SJCRH30 (cell line): ENCODE results near the gene RAB9B. TPM values are rescaled to one million over a fixed set of nuclear protein-coding genes. Genes with fewer than 3 reads are reported as not detected.

Experiments
- DNase-seq, 2 experiments: peaks; one replicate each; pipeline ENCODE4 v3.0.0-alpha.2; 2015 to 2020
- H3K27ac ChIP-seq: fragments of 250-450 bp; sonication (Bioruptor Pico); 2 replicates; pipeline ENCODE4 v1.5.1; 2020; ENCODE audit warnings: mild to moderate bottlenecking, moderate library complexity
- H3K27me3 ChIP-seq: fragments of 250-450 bp; sonication (Bioruptor Pico); 2 replicates; pipeline ENCODE4 v1.5.1; 2020; ENCODE audit warnings: mild to moderate bottlenecking, moderate library complexity
- H3K36me3 ChIP-seq: fragments of 250-450 bp; sonication (Bioruptor Pico); 2 replicates; pipeline ENCODE4 v1.5.1; 2020; ENCODE audit warnings: mild to moderate bottlenecking, moderate library complexity
- H3K4me1 ChIP-seq: fragments of 250-450 bp; sonication (Bioruptor Pico); 2 replicates; pipeline ENCODE4 v1.5.1; 2020; ENCODE audit warnings: mild to moderate bottlenecking, moderate library complexity
- H3K4me3 ChIP-seq: fragments of 250-450 bp; sonication (Bioruptor Pico); 2 replicates; pipeline ENCODE4 v1.5.1; 2020; ENCODE audit warnings: mild to moderate bottlenecking, moderate library complexity
- H3K9me3 ChIP-seq: fragments of 250-450 bp; sonication (Bioruptor Pico); replicated peaks from 2 replicates; pipeline ENCODE4 v1.5.1; 2020; ENCODE audit warnings: mild to moderate bottlenecking, moderate library complexity
- total RNA-seq: library from RNA; depleted of rRNA; stranded (reverse); fragments of >200 nt; shearing (Covaris generic); gene quantifications from 2 replicates; pipeline ENCODE4 v1.2.3, GENCODE V29; 2014; rRNA removed

Gene RAB9B
- total RNA-seq = 0.69 and 0.99 TPM in 2 replicates

- H3K4me3 ChIP-seq = peak within 1 kb of the TSS; percentile 49
- no peak within 1 kb of the TSS for H3K27ac ChIP-seq
- H3K4me1 ChIP-seq = no peaks in the 10 kb centered on the region
- peak; percentile 6 to 18 for DNase-seq
- H3K27me3 ChIP-seq = no peaks in the 10 kb centered on the region
- H3K9me3 ChIP-seq = no peaks in the 10 kb centered on the region
- no peaks in the 10 kb centered on the region for H3K36me3 ChIP-seq
Measured at GRCh38 chrX:103831803-103832544, at the start of gene RAB9B. RAB9B (minus strand) TSS chrX:103832257; CDS start chrX:103825784, 6,473 bp downstream.

- Histone ChIP-seq H3K27ac (no peak overlapping the region), H3K27me3 (no peaks in the 10 kb centered on the region), H3K4me1 (no peaks in the 10 kb centered on the region), H3K36me3 (no peaks in the 10 kb centered on the region), H3K9me3 (no peaks in the 10 kb centered on the region), H3K4me3 (no peak overlapping the region)
- DNase-seq = no peak
Measured at GRCh38 chrX:103879339-103879738, 47.3 kb upstream of the RAB9B start.

- Histone ChIP-seq H3K36me3 (no peaks in the 10 kb centered on the region), H3K27ac (no peak overlapping the region), H3K4me3 (no peak overlapping the region), H3K4me1 (no peaks in the 10 kb centered on the region), H3K9me3 (no peaks in the 10 kb centered on the region), H3K27me3 (no peaks in the 10 kb centered on the region)
- DNase-seq = peak; percentile 1 to 4
Measured at GRCh38 chrX:103878466-103879122, 46.5 kb upstream of the RAB9B start.

GRCh38 chrX:103877571-103877970 is 45.5 kb upstream of the RAB9B start:
- H3K36me3 ChIP-seq = no peaks in the 10 kb centered on the region
- no peaks in the 10 kb centered on the region for H3K4me1 ChIP-seq
- DNase-seq = no peak

GRCh38 chrX:103864886-103865534 is 33.0 kb upstream of the RAB9B start:
- Histone ChIP-seq H3K9me3 (no peaks in the 10 kb centered on the region), H3K4me1 (no peaks in the 10 kb centered on the region), H3K4me3 (no peak overlapping the region), H3K27ac (no peak overlapping the region), H3K36me3 (no peaks in the 10 kb centered on the region), H3K27me3 (no peaks in the 10 kb centered on the region)
- no peak for DNase-seq

More at GRCh38 chrX:103877571-103877970, 45.5 kb upstream of the RAB9B start:
- Histone ChIP-seq H3K27me3 (no peaks in the 10 kb centered on the region), H3K27ac (no peak overlapping the region), H3K4me3 (no peak overlapping the region), H3K9me3 (no peaks in the 10 kb centered on the region)

GRCh38 chrX:103864149-103864548 is 32.1 kb upstream of the RAB9B start:
- H3K9me3 ChIP-seq = no peaks in the 10 kb centered on the region
- no peak for DNase-seq
- H3K4me1 ChIP-seq = no peaks in the 10 kb centered on the region
- no peaks in the 10 kb centered on the region for H3K27me3 ChIP-seq
- no peaks in the 10 kb centered on the region for H3K36me3 ChIP-seq
- no peak overlapping the region for H3K27ac ChIP-seq
- no peak overlapping the region for H3K4me3 ChIP-seq

- no peak overlapping the region for H3K4me3 ChIP-seq
- H3K27ac ChIP-seq = no peak overlapping the region
- no peak for DNase-seq
Measured at GRCh38 chrX:103861200-103861599, 29.1 kb upstream of the RAB9B start.

GRCh38 chrX:103849558-103849957 is 17.5 kb upstream of the RAB9B start:
- Histone ChIP-seq H3K27me3 (no peaks in the 10 kb centered on the region), H3K4me3 (no peak overlapping the region), H3K36me3 (no peaks in the 10 kb centered on the region), H3K9me3 (no peaks in the 10 kb centered on the region), H3K4me1 (no peaks in the 10 kb centered on the region), H3K27ac (no peak overlapping the region)
- DNase-seq = no peak

More at GRCh38 chrX:103861200-103861599, 29.1 kb upstream of the RAB9B start:
- Histone ChIP-seq H3K27me3 (no peaks in the 10 kb centered on the region), H3K36me3 (no peaks in the 10 kb centered on the region), H3K4me1 (no peaks in the 10 kb centered on the region), H3K9me3 (no peaks in the 10 kb centered on the region)

- no peak for DNase-seq
- Histone ChIP-seq H3K4me1 (no peaks in the 10 kb centered on the region), H3K27me3 (no peaks in the 10 kb centered on the region), H3K27ac (no peak overlapping the region), H3K36me3 (no peaks in the 10 kb centered on the region), H3K9me3 (no peaks in the 10 kb centered on the region), H3K4me3 (no peak overlapping the region)
Measured at GRCh38 chrX:103847174-103847870, 15.3 kb upstream of the RAB9B start.

- DNase-seq = no peak
- Histone ChIP-seq H3K27ac (no peak overlapping the region), H3K36me3 (no peaks in the 10 kb centered on the region)
Measured at GRCh38 chrX:103846386-103846785, 14.3 kb upstream of the RAB9B start.

GRCh38 chrX:103845165-103845653 is 13.2 kb upstream of the RAB9B start:
- Histone ChIP-seq H3K36me3 (no peaks in the 10 kb centered on the region), H3K27me3 (no peaks in the 10 kb centered on the region), H3K27ac (no peak overlapping the region), H3K4me3 (no peak overlapping the region), H3K4me1 (no peaks in the 10 kb centered on the region), H3K9me3 (no peaks in the 10 kb centered on the region)
- DNase-seq = peak; percentile 3 to 34

More at GRCh38 chrX:103846386-103846785, 14.3 kb upstream of the RAB9B start:
- Histone ChIP-seq H3K4me3 (no peak overlapping the region), H3K9me3 (no peaks in the 10 kb centered on the region), H3K4me1 (no peaks in the 10 kb centered on the region), H3K27me3 (no peaks in the 10 kb centered on the region)

GRCh38 chrX:103839404-103839803 is 7.3 kb upstream of the RAB9B start:
- Histone ChIP-seq H3K9me3 (no peaks in the 10 kb centered on the region), H3K4me1 (no peaks in the 10 kb centered on the region), H3K27me3 (no peaks in the 10 kb centered on the region), H3K36me3 (no peaks in the 10 kb centered on the region), H3K4me3 (no peak overlapping the region), H3K27ac (no peak overlapping the region)
- DNase-seq = no peak

- H3K4me3 ChIP-seq = peak overlapping the region; percentile 49
- no peaks in the 10 kb centered on the region for H3K9me3 ChIP-seq
- DNase-seq = peak in 1 of 2 experiments; percentile 39
- H3K4me1 ChIP-seq = no peaks in the 10 kb centered on the region
- no peak overlapping the region for H3K27ac ChIP-seq
- no peaks in the 10 kb centered on the region for H3K36me3 ChIP-seq
- H3K27me3 ChIP-seq = no peaks in the 10 kb centered on the region
Measured at GRCh38 chrX:103831342-103831802, 685 bp downstream of the RAB9B start.

GRCh38 chrX:103830848-103831247 is 1.2 kb downstream of the RAB9B start:
- Histone ChIP-seq H3K36me3 (no peaks in the 10 kb centered on the region), H3K9me3 (no peaks in the 10 kb centered on the region), H3K4me1 (no peaks in the 10 kb centered on the region), H3K27ac (no peak overlapping the region), H3K4me3 (no peak overlapping the region), H3K27me3 (no peaks in the 10 kb centered on the region)
- no peak for DNase-seq
